Measurements from ENCODE around the gene SLC6A5.

The SLC6A5 gene

DNA sequence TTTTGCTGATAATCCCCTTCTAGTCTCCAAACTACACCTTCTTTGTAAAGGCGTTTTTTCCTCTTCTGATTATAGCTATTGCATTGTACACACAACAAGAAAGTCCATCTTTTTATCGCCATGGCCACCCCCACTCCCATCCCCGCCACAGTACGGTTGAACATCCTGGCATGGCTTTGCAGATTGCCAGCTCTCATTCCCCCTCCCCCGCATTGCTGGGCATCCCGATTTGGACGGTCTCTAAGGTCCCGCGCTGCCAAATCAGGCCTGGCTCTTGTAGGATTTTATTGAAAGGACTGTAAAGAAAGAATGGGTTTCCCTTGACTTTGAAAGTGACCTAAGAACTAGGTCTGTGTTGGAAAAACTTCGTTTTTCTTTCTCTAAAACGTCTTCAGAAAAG is 916 bp upstream of the SLC6A5 start:
- Histone ChIP-seq H3K36me3 (ENCODE audit: control insufficient read depth, insufficient read depth, low read length) (no peaks in the 10 kb centered on the region), H3K9ac (ENCODE audit: low read length) (no peak overlapping the region), H3K27me3 (ENCODE audit: control insufficient read depth, insufficient read depth, low read length) (peaks cover 88% of the 10 kb centered on the region), H3K4me1 (ENCODE audit: control insufficient read depth, insufficient read depth, low read length) (peaks cover 9% of the 10 kb centered on the region), H3K9me3 (ENCODE audit: control insufficient read depth, low read length) (no peaks in the 10 kb centered on the region), H3K4me3 (ENCODE audit: low read length) (no peak overlapping the region)

DNA sequence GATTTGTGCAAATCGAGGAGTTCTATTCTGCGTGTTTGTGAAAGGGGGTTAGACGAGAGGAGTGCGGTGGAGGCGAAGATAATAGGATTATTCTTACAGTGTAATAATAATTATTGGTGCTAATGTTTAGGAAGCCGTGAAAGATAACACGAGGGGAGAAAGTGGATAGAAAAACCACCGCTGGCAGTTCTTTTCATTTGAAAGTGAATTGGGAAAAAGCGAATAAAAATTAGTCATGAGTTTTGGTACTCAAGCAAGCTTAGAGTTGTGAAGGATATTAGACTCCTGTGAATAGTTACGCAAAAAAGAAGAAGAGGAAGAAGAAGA is 575 bp downstream of the SLC6A5 start:
- Histone ChIP-seq H3K36me3 (ENCODE audit: control insufficient read depth, insufficient read depth, low read length) (no peaks in the 10 kb centered on the region), H3K9ac (ENCODE audit: low read length) (no peak overlapping the region), H3K27me3 (ENCODE audit: control insufficient read depth, insufficient read depth, low read length) (peaks cover 99% of the 10 kb centered on the region), H3K4me3 (ENCODE audit: low read length) (no peak overlapping the region), H3K9me3 (ENCODE audit: control insufficient read depth, low read length) (no peaks in the 10 kb centered on the region), H3K4me1 (ENCODE audit: control insufficient read depth, insufficient read depth, low read length) (peaks cover 9% of the 10 kb centered on the region)

DNA sequence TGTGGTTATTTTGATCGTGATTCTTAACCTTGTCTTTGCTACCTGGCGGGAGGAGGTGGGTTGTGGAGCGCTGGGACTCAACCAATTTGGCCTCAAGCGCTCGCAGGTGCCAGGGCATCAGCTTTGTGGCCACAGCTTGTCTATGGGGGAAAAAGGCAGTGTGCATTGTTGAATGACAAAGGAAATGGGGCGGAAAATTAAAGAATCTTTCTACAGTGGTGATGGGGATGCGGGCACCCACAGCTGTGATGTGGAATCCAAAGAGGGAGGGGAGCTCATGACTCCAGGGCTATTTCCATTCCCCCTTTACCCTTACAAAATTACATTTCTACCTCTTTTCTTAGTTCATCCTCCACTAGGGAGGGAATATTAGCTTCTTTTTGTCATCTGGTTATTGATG is 1.1 kb downstream of the SLC6A5 start:
- no peaks in the 10 kb centered on the region for H3K36me3 ChIP-seq (ENCODE audit: control insufficient read depth, insufficient read depth, low read length)
- H3K9ac ChIP-seq (ENCODE audit: low read length) = no peak overlapping the region
- peaks cover 9% of the 10 kb centered on the region for H3K4me1 ChIP-seq (ENCODE audit: control insufficient read depth, insufficient read depth, low read length)
- no peak overlapping the region for H3K4me3 ChIP-seq (ENCODE audit: low read length)
- H3K9me3 ChIP-seq (ENCODE audit: control insufficient read depth, low read length) = no peaks in the 10 kb centered on the region
- peaks cover 100% of the 10 kb centered on the region for H3K27me3 ChIP-seq (ENCODE audit: control insufficient read depth, insufficient read depth, low read length)

DNA sequence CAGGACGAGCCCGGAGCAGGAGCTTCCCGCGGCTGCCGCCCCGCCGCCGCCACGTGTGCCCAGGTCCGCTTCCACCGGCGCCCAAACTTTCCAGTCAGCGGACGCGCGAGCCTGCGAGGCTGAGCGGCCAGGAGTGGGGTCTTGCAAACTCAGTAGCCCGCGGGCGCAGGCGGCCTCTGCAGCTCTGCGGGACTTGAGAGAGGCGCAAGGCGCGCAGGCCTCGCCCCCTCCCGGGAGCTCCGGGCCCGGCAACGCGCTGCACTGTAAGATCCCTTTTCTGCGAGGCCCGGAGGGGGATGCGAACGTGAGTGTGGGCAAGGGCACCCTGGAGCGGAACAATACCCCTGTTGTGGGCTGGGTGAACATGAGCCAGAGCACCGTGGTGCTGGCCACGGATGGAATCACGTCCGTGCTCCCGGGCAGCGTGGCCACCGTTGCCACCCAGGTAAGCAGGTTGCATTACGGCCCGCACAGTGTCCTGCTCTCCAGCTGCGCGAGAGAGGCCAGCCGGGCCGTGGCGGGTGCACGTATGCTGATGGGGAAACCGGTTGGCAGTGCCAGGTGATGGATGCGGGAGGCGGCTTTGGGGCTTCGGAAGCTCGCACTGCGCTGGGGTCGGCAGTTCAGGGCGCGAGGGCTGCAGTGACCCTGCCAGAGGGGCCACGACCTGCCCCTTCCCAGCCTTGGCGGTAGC is 2.0 kb downstream of the SLC6A5 start:
- peaks cover 100% of the 10 kb centered on the region for H3K27me3 ChIP-seq (ENCODE audit: control insufficient read depth, insufficient read depth, low read length)
- no peak overlapping the region for H3K4me3 ChIP-seq (ENCODE audit: low read length)
- no peaks in the 10 kb centered on the region for H3K36me3 ChIP-seq (ENCODE audit: control insufficient read depth, insufficient read depth, low read length)
- H3K4me1 ChIP-seq (ENCODE audit: control insufficient read depth, insufficient read depth, low read length) = peaks cover 9% of the 10 kb centered on the region
- H3K9ac ChIP-seq (ENCODE audit: low read length) = no peak overlapping the region
- no peaks in the 10 kb centered on the region for H3K9me3 ChIP-seq (ENCODE audit: control insufficient read depth, low read length)

DNA sequence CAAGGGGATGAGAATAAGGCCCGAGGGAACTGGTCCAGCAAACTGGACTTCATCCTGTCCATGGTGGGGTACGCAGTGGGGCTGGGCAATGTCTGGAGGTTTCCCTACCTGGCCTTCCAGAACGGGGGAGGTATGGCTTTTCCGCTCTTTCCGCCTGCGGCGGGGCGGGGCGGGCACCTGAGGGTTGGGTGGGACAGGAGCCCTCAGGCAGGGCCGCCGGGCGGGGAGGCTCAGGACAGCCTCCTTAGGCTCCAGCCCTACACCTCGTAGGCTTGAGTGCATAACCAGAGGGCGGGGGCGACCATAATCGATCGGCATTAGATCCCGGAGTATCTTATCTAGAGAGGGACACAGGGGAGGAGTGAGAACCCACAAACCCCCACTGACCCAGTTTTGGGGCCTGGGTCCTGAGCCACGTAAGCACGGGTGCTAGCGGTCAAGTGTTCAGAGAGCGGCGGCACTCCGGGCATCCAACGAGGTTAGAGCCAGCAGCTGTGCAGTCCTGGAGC is 4.9 kb downstream of the SLC6A5 start:
- no peaks in the 10 kb centered on the region for H3K4me1 ChIP-seq (ENCODE audit: control insufficient read depth, insufficient read depth, low read length)
- H3K36me3 ChIP-seq (ENCODE audit: control insufficient read depth, insufficient read depth, low read length) = no peaks in the 10 kb centered on the region
- H3K9ac ChIP-seq (ENCODE audit: low read length) = no peak overlapping the region
- H3K4me3 ChIP-seq (ENCODE audit: low read length) = no peak overlapping the region
- peaks cover 82% of the 10 kb centered on the region for H3K27me3 ChIP-seq (ENCODE audit: control insufficient read depth, insufficient read depth, low read length)
- H3K9me3 ChIP-seq (ENCODE audit: control insufficient read depth, low read length) = no peaks in the 10 kb centered on the region

DNA sequence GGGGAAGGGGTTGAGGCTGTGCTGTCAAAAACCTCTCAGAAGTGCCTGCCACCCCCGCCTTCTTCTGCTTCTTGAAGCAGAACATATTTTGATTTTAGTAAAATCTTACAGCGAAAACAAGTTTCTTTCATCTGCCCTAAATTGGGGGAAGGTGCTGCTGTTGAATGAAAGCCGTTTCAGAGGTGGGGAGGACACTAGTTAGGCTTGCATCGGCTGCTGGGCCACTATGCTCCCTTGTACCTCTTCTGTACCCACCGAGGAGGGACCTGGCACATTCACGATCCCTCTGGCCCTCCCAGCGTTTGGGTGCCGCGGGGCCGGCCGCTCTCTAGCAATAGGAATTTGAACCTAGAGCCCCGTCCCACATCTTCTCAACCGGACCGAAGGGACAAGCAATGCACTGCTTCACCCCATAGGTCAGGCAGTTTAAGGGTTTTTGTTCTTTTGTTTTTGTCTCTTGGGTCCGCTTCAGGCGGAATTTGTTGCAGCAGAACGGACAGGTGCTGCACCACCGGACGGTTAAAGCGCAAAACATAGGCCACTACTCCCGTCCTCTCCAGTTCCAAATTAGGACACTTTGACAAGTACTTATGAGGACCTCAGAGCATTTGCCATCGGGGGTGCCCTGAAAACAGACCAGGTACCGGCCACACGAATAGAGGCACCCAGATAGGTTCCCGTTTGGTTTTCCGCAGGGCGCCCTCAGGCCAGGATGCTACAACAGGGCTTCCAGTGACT is 5.6 kb downstream of the SLC6A5 start:
- peaks cover 75% of the 10 kb centered on the region for H3K27me3 ChIP-seq (ENCODE audit: control insufficient read depth, insufficient read depth, low read length)
- H3K4me3 ChIP-seq (ENCODE audit: low read length) = no peak overlapping the region
- H3K9ac ChIP-seq (ENCODE audit: low read length) = no peak overlapping the region
- H3K9me3 ChIP-seq (ENCODE audit: control insufficient read depth, low read length) = no peaks in the 10 kb centered on the region
- H3K4me1 ChIP-seq (ENCODE audit: control insufficient read depth, insufficient read depth, low read length) = no peaks in the 10 kb centered on the region
- no peaks in the 10 kb centered on the region for H3K36me3 ChIP-seq (ENCODE audit: control insufficient read depth, insufficient read depth, low read length)

DNA sequence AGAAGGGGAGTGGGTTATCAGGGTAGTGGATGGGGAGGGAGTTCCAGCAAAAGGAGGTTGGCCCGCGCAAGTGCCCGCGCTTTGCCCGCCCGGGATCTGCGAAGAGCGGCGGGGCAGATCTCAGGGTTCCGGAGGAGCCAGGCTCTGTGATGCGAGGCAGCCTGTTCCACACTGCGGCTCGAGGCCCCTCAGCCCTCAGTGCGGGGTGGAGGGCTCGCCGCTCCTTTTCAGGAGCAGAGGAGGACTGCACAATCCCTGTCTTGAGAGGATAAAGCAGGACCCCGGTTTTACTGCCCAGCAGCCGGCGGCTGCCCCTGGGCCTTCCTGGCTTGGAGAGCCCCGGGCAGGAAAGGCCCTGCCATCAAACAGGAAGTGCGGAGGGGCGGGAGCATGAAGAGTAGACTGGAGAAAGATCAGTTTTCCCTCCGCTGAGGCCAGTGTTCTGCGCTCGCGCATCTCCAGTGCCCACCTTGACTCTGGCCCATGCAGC is 6.2 kb downstream of the SLC6A5 start:
- no peaks in the 10 kb centered on the region for H3K36me3 ChIP-seq (ENCODE audit: control insufficient read depth, insufficient read depth, low read length)
- no peaks in the 10 kb centered on the region for H3K4me1 ChIP-seq (ENCODE audit: control insufficient read depth, insufficient read depth, low read length)
- H3K27me3 ChIP-seq (ENCODE audit: control insufficient read depth, insufficient read depth, low read length) = peaks cover 69% of the 10 kb centered on the region
- no peak overlapping the region for H3K4me3 ChIP-seq (ENCODE audit: low read length)
- H3K9me3 ChIP-seq (ENCODE audit: control insufficient read depth, low read length) = no peaks in the 10 kb centered on the region
- no peak overlapping the region for H3K9ac ChIP-seq (ENCODE audit: low read length)

DNA sequence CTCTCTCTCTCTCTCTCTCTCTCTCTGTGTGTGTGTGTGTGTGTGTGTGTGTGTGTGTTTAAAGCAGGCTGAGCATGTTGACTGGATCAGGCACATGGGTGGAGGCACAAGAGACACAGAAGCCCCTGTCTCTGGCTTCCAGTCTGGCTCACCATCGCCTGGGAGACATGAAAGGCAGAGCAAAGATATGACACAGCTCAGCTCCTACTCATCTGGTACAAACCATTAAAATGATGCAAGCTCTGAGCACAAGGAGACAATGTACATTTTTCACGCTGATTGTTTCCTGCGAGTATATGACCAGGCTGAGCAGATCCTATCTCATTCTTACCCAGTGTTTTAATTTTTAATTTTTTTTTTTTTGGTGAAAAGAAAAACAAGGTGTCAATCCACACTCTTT is 9.5 kb downstream of the SLC6A5 start:
- Histone ChIP-seq H3K4me3 (ENCODE audit: low read length) (no peak overlapping the region), H3K9ac (ENCODE audit: low read length) (no peak overlapping the region), H3K36me3 (ENCODE audit: control insufficient read depth, insufficient read depth, low read length) (no peaks in the 10 kb centered on the region), H3K4me1 (ENCODE audit: control insufficient read depth, insufficient read depth, low read length) (no peaks in the 10 kb centered on the region), H3K27me3 (ENCODE audit: control insufficient read depth, insufficient read depth, low read length) (peaks cover 41% of the 10 kb centered on the region), H3K9me3 (ENCODE audit: control insufficient read depth, low read length) (no peaks in the 10 kb centered on the region)

DNA sequence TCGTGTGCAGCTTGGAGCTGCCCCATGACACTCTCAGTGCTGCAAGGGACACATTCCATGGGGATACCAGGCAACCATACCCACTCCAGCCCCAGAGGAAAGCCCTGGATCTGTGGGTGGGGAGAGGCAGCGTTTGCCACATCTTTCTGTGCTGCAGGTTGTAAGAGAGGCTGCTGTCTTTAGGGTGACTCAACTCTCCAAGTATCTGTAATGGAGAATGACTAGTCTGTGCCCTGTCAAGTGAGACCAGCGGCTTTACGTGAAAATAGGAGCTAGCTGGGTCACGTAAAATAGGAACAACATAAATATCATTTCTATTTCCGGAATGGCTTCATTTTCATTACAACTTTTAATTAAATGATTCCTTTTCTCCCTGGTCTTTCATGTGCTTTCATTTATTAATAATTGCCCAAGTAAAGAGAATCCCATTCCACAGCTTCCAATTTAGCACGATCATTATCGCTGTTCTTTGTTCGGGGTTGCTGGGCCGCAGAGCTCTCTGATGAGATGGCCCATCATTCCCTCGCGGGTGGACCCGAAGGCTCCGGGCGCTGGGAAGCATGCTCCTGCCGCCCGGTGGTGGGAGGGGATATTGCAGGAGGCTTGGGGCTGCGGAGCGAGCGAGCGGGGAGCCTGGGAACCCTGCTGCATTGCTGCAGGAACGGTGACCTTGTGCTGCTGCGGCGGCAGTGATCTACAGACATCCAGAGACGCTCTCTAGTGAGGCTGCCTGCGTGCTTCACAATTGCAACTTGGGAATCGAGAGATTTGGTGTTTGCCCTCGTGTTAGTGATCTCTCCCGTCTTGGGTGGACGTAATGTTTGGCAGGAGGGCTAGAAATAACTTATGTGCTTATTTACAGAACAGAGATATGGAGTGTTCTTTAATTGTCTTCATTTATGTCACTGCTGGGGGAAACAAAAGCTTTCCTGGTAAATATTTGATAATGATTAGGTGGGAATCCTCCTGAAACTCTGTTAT is 10.6 kb downstream of the SLC6A5 start:
- Histone ChIP-seq H3K9ac (ENCODE audit: low read length) (no peak overlapping the region), H3K9me3 (ENCODE audit: control insufficient read depth, low read length) (no peaks in the 10 kb centered on the region), H3K36me3 (ENCODE audit: control insufficient read depth, insufficient read depth, low read length) (no peaks in the 10 kb centered on the region), H3K27me3 (ENCODE audit: control insufficient read depth, insufficient read depth, low read length) (peaks cover 30% of the 10 kb centered on the region), H3K4me3 (ENCODE audit: low read length) (peak overlapping the region; percentile 16), H3K4me1 (ENCODE audit: control insufficient read depth, insufficient read depth, low read length) (no peaks in the 10 kb centered on the region)

DNA sequence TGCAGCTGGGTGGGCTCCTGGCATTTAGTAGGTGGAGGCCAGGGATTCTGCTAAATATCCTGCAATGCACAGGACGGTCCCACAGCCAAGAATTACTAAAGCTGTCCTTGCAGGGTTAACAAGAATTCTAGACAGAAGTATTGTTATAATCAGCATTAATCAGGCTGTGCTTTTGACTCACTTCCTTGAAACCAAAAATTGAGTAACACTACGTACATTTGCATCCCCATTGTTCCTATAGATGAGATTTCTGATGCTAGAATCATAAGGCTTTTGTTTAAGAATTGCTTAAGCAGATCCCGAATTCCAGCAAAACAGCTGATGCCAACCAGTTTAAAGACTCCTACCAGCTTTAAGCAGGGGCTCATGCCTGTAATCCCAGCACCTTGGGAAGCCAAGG is 11.4 kb downstream of the SLC6A5 start:
- Histone ChIP-seq H3K9me3 (ENCODE audit: control insufficient read depth, low read length) (no peaks in the 10 kb centered on the region), H3K36me3 (ENCODE audit: control insufficient read depth, insufficient read depth, low read length) (no peaks in the 10 kb centered on the region), H3K9ac (ENCODE audit: low read length) (no peak overlapping the region), H3K4me1 (ENCODE audit: control insufficient read depth, insufficient read depth, low read length) (no peaks in the 10 kb centered on the region), H3K4me3 (ENCODE audit: low read length) (no peak overlapping the region), H3K27me3 (ENCODE audit: control insufficient read depth, insufficient read depth, low read length) (peaks cover 22% of the 10 kb centered on the region)

DNA sequence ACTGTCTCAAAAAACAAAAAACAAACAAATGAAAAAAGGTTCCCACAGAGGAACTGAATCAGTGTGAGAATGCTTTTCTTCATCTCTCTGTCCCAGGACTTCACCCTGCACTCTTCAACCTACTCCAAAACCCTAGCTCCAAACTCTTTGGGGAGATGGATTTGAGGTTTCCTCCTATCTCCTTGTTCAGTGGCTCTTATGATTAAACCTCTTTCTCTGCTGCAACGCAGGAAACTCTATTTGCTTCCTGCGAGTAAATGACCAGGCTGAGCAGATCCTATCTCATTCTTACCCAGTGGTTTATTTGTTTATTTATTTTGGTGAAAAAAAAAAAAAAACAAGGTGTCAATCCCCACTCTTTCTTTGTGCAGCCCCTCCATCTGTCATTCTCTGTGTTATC is 12.0 kb downstream of the SLC6A5 start:
- H3K27me3 ChIP-seq (ENCODE audit: control insufficient read depth, insufficient read depth, low read length) = peaks cover 16% of the 10 kb centered on the region
- no peak overlapping the region for H3K9ac ChIP-seq (ENCODE audit: low read length)

More for the DNA sequence above, 12.0 kb downstream of the SLC6A5 start:
- Histone ChIP-seq H3K4me3 (ENCODE audit: low read length) (no peak overlapping the region), H3K36me3 (ENCODE audit: control insufficient read depth, insufficient read depth, low read length) (no peaks in the 10 kb centered on the region), H3K4me1 (ENCODE audit: control insufficient read depth, insufficient read depth, low read length) (no peaks in the 10 kb centered on the region), H3K9me3 (ENCODE audit: control insufficient read depth, low read length) (no peaks in the 10 kb centered on the region)
